ENCODE results near the gene PTPN1.

Gene PTPN1

GRCh38 chr20:50464725-50465650 is 45.2 kb upstream of the PTPN1 start:
- no peak overlapping the region for H3K27ac ChIP-seq
- H3K36me3 ChIP-seq, result no peaks in the 10 kb centered on the region
- H3K9me3 ChIP-seq, result no peaks in the 10 kb centered on the region
- no peaks in the 10 kb centered on the region for H3K27me3 ChIP-seq
- H3K4me1 ChIP-seq, result peaks cover 0 to 21% (median 12%) of the 10 kb centered on the region in 4 donors
- no peak overlapping the region for H3K4me3 ChIP-seq
- intact Hi-C loops (cut with DNase I; ENCODE audit: low total_unique reads), result loop anchor here (2.0 kb wide), 1 partner anchor 278 kb away; no protein-coding TSS in a partner anchor
- TF ChIP-seq, protein P1, sequence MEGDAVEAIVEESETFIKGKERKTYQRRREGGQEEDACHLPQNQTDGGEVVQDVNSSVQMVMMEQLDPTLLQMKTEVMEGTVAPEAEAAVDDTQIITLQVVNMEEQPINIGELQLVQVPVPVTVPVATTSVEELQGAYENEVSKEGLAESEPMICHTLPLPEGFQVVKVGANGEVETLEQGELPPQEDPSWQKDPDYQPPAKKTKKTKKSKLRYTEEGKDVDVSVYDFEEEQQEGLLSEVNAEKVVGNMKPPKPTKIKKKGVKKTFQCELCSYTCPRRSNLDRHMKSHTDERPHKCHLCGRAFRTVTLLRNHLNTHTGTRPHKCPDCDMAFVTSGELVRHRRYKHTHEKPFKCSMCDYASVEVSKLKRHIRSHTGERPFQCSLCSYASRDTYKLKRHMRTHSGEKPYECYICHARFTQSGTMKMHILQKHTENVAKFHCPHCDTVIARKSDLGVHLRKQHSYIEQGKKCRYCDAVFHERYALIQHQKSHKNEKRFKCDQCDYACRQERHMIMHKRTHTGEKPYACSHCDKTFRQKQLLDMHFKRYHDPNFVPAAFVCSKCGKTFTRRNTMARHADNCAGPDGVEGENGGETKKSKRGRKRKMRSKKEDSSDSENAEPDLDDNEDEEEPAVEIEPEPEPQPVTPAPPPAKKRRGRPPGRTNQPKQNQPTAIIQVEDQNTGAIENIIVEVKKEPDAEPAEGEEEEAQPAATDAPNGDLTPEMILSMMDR (IDR thresholded peaks at IDR 0.05), result no peak
- DNase-seq, result no peak

GRCh38 chr20:50467174-50467573 is 43.0 kb upstream of the PTPN1 start:
- intact Hi-C loops (cut with DNase I; ENCODE audit: low total_unique reads), result no loop called here

DNA sequence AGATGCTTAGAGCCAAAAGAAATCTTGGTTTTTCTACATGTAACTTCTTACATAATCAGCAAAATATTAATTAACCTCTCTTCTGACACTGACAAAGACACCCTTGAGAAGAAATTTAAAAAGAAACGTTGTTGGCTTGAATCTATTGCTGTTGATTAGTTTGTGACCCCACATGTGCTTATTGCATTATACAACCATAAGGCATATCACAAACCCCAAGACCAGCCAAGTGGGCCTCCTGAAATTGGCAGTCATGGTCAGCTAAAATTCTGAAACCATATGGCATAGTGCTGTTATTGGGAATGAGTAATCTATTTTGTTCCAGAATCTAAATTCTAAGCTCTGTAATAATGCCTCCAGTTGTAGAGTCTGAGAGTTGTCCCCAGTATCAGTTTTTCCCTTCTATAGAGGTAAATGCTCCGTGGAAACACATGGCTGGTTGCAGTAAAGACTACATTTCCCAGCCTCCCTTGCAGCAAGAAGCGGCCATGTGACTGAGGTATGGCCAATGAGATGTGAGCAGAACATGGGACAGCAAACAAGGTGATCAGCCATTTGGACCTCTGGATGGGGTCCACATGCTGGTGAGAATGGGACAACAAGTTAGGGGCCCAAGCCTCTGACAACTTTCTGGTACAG is 42.3 kb upstream of the PTPN1 start:
- Histone ChIP-seq H3K27me3 (no peaks in the 10 kb centered on the region), H3K4me1 (peaks cover 0 to 8% (median 6%) of the 10 kb centered on the region in 4 donors), H3K27ac (no peak overlapping the region), H3K9me3 (no peaks in the 10 kb centered on the region), H3K36me3 (no peaks in the 10 kb centered on the region), H3K4me3 (no peak overlapping the region)
- TF ChIP-seq, protein P1 (IDR thresholded peaks at IDR 0.05), result no peak
- no peak for DNase-seq
- intact Hi-C loops (cut with DNase I; ENCODE audit: low total_unique reads), result no loop called here

More at GRCh38 chr20:50467174-50467573, 43.0 kb upstream of the PTPN1 start:
- H3K4me1 ChIP-seq, result peaks cover 0 to 8% (median 6%) of the 10 kb centered on the region in 4 donors
- no peak overlapping the region for H3K27ac ChIP-seq
- TF ChIP-seq, protein P1 (IDR thresholded peaks at IDR 0.05), result no peak
- no peaks in the 10 kb centered on the region for H3K9me3 ChIP-seq
- H3K4me3 ChIP-seq, result no peak overlapping the region
- no peak for DNase-seq
- H3K27me3 ChIP-seq, result no peaks in the 10 kb centered on the region
- H3K36me3 ChIP-seq, result no peaks in the 10 kb centered on the region

DNA sequence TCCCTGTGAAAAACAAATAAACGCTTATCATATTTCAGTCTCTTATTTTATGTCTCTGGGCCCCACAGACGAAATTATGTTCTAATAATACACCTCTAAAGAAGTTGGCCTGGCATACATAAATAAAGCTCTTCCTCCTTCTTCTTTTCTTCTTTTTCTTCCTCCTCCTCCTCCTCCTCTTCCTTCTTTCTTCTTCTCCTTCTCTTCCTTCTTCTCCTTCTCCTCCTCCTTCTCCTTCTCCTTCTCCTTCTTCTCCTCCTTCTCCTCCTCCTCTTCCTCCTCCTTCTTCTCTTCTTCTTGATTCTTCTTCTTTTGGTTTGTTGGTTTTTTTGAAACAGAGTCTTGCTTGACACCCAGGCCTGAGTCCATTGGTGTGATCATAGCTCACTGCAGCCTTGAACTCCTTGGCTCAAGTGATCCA is 41.8 kb upstream of the PTPN1 start:
- Histone ChIP-seq H3K27me3 (no peaks in the 10 kb centered on the region), H3K27ac (no peak overlapping the region), H3K4me3 (no peak overlapping the region), H3K9me3 (no peaks in the 10 kb centered on the region), H3K36me3 (no peaks in the 10 kb centered on the region), H3K4me1 (peaks cover 0 to 8% (median 6%) of the 10 kb centered on the region in 4 donors)
- TF ChIP-seq, protein P1 (IDR thresholded peaks at IDR 0.05), result no peak
- DNase-seq, result no peak
- intact Hi-C loops (cut with DNase I; ENCODE audit: low total_unique reads), result no loop called here

- Histone ChIP-seq H3K4me1 (peaks cover 0 to 3% (median 2%) of the 10 kb centered on the region in 4 donors), H3K27me3 (no peaks in the 10 kb centered on the region), H3K36me3 (no peaks in the 10 kb centered on the region), H3K27ac (no peak overlapping the region), H3K4me3 (no peak overlapping the region), H3K9me3 (no peaks in the 10 kb centered on the region)
- no peak for DNase-seq
- TF ChIP-seq, protein P1 (IDR thresholded peaks at IDR 0.05), result no peak
- intact Hi-C loops (cut with DNase I; ENCODE audit: low total_unique reads), result no loop called here
Observed at GRCh38 chr20:50469176-50469723, 40.9 kb upstream of the PTPN1 start.
